ENCODE data around the gene KBTBD8. TPM values are rescaled to one million over a fixed set of nuclear protein-coding genes. Genes with fewer than 3 reads are reported as not detected.

KBTBD8 gene
- polyA plus RNA-seq, 3 donors, result 1.1 to 1.5 (median 1.5) TPM

GRCh38 chr3:67034371-67034770, 36.3 kb downstream of the KBTBD8 start:
- no peak for DNase-seq

GRCh38 chr3:67037615-67038014, 39.5 kb downstream of the KBTBD8 start:
- no peak for DNase-seq

- DNase-seq, result no peak
Observed at GRCh38 chr3:67044295-67044694, 46.2 kb downstream of the KBTBD8 start.

- DNase-seq, result no peak
Observed at GRCh38 chr3:67044955-67045354, 46.8 kb downstream of the KBTBD8 start.

- no peak for DNase-seq
Observed at GRCh38 chr3:67045711-67046465, 47.8 kb downstream of the KBTBD8 start.

GRCh38 chr3:67047051-67047450, 48.9 kb downstream of the KBTBD8 start:
- DNase-seq, result no peak

GRCh38 chr3:67048067-67048714, 50.1 kb downstream of the KBTBD8 start:
- no peak for DNase-seq

- DNase-seq, result no peak
Observed at GRCh38 chr3:67048715-67049074, 50.6 kb downstream of the KBTBD8 start.

GRCh38 chr3:67059443-67059842, 61.3 kb downstream of the KBTBD8 start:
- no peak for DNase-seq

Data from renal pelvis (tissue), 4 donors.